Testis (tissue), 2 donors: ENCODE results near the gene REV1.

Experiments
- CTCF ChIP-seq, 3 experiments: fragments of 450-650 bp in 2 of 3; fragments of 200-600 bp in 1 of 3; sonication (generic) in 1 of 3; IDR thresholded peaks; one replicate each; pipeline ENCODE4 v1.5.1; 2016 to 2019; ENCODE audit warnings: antibody characterized with exemption in 3 of 3, mild to moderate bottlenecking in 2 of 3, moderate library complexity in 1 of 3
- POLR2A ChIP-seq: fragments of 450-650 bp; IDR thresholded peaks from one replicate; pipeline ENCODE4 v1.6.1; 2017; ENCODE audit warnings: antibody characterized with exemption, mild to moderate bottlenecking, moderate library complexity

GRCh38 chr2:99524056-99524455 lies 34.2 kb upstream of the REV1 start:
- no peak for TF ChIP-seq CTCF (IDR thresholded peaks at IDR 0.05)
- TF ChIP-seq POLR2A = no peak
